Measurements from ENCODE around the gene ALG3.

The ALG3 gene

DNA sequence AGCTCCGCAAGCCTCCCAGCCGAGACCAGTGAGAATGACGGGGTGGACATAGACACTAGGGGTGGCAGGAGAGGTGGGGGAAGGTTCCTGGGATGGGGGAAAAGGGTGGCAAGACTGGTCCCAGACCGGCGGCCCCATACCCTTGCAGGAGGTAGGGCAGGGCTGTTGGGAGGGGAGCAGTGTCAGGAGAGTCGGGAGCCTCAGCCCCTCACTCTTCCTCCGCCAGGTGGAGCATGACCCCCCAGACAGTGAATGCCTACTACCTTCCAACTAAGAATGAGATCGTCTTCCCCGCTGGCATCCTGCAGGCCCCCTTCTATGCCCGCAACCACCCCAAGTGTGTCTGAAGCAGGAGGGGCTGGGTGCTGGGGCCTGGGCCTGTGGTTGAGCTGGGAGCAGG lies 41.6 kb upstream of the ALG3 start:
- DNase-seq: no peak
- TF ChIP-seq, protein P1, sequence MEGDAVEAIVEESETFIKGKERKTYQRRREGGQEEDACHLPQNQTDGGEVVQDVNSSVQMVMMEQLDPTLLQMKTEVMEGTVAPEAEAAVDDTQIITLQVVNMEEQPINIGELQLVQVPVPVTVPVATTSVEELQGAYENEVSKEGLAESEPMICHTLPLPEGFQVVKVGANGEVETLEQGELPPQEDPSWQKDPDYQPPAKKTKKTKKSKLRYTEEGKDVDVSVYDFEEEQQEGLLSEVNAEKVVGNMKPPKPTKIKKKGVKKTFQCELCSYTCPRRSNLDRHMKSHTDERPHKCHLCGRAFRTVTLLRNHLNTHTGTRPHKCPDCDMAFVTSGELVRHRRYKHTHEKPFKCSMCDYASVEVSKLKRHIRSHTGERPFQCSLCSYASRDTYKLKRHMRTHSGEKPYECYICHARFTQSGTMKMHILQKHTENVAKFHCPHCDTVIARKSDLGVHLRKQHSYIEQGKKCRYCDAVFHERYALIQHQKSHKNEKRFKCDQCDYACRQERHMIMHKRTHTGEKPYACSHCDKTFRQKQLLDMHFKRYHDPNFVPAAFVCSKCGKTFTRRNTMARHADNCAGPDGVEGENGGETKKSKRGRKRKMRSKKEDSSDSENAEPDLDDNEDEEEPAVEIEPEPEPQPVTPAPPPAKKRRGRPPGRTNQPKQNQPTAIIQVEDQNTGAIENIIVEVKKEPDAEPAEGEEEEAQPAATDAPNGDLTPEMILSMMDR (IDR thresholded peaks at IDR 0.05; ENCODE audit: low read depth, low read length, missing control alignments): no peak
- no peaks in the 10 kb centered on the region for H3K36me3 ChIP-seq (replicated peaks)
- H3K4me3 ChIP-seq (ENCODE audit: low read depth, low read length): no peak overlapping the region
- in situ Hi-C loops (cut with HindIII; ENCODE audit: low pct_ligation_motif_present, low sequenced_read_pairs): no loop called here
- H3K27ac ChIP-seq: no peak overlapping the region
- H3K27me3 ChIP-seq (replicated peaks): no peaks in the 10 kb centered on the region

DNA sequence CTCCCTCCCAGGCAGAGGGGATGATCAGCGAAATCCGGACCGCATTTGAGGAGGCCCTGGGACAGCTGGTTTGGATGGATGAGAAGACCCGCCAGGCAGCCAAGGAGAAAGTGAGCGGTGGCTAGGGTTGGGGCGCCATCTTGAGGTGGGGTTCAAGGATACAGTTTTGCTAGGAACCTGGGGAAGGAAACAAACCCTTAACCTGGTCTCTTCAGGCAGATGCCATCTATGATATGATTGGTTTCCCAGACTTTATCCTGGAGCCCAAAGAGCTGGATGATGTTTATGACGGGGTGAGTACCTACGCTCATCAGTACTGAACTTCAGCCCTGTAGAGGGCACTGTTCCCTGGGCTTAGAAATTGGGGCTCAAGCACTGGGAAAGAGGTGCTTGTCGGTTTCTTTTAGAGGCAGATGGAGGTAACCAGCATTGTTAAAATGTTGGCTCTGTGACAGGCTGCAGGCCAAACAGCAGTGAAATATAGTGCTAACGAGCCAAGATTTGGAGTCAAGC lies 40.7 kb upstream of the ALG3 start:
- Histone ChIP-seq H3K27me3 (replicated peaks) (no peaks in the 10 kb centered on the region), H3K27ac (no peak overlapping the region), H3K4me3 (ENCODE audit: low read depth, low read length) (no peak overlapping the region), H3K36me3 (replicated peaks) (no peaks in the 10 kb centered on the region)
- TF ChIP-seq, protein P1 (IDR thresholded peaks at IDR 0.05; ENCODE audit: low read depth, low read length, missing control alignments): peak; percentile 76
- in situ Hi-C loops (cut with HindIII; ENCODE audit: low pct_ligation_motif_present, low sequenced_read_pairs): no loop called here
- DNase-seq: peak; percentile 29

DNA sequence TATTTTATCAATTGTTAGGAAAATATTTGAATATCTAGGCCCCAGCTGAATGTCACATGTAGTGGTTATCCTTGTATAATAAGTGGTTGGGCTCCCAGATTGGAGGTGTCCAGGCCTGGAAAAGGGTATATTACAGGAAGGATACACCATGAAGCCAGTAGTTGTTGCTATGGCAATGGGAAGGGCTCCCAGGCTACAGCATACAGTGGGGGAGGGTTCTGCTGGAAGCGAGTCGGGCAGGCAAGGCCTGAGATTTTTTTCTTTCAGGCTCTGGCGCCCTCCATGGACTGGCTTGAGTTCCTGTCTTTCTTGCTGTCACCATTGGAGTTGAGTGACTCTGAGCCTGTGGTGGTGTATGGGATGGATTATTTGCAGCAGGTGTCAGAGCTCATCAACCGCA lies 35.9 kb upstream of the ALG3 start:
- TF ChIP-seq, protein P1 (IDR thresholded peaks at IDR 0.05; ENCODE audit: low read depth, low read length, missing control alignments): peak; percentile 69
- Histone ChIP-seq H3K27ac (no peak overlapping the region), H3K27me3 (replicated peaks) (no peaks in the 10 kb centered on the region), H3K4me3 (ENCODE audit: low read depth, low read length) (no peak overlapping the region), H3K36me3 (replicated peaks) (no peaks in the 10 kb centered on the region)
- in situ Hi-C loops (cut with HindIII; ENCODE audit: low pct_ligation_motif_present, low sequenced_read_pairs): no loop called here
- DNase-seq: peak; percentile 84

DNA sequence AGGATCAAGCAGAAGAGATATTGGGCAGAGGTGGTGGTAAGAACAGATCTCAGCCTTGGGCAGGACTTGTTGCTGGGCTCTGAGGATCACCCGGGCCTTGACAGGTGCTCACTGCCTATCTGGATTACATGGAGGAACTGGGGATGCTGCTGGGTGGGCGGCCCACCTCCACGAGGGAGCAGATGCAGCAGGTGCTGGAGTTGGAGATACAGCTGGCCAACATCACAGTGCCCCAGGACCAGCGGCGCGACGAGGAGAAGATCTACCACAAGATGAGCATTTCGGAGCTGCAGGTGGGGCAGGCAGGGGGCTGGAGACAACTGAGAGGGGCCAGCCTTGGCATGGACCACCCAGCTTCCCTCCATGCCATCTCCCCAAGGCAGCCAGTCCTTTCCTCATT lies 34.9 kb upstream of the ALG3 start:
- no peaks in the 10 kb centered on the region for H3K36me3 ChIP-seq (replicated peaks)
- no peak overlapping the region for H3K27ac ChIP-seq
- in situ Hi-C loops (cut with HindIII; ENCODE audit: low pct_ligation_motif_present, low sequenced_read_pairs): no loop called here
- no peak for DNase-seq
- no peaks in the 10 kb centered on the region for H3K27me3 ChIP-seq (replicated peaks)
- H3K4me3 ChIP-seq (ENCODE audit: low read depth, low read length): no peak overlapping the region
- TF ChIP-seq, protein P1 (IDR thresholded peaks at IDR 0.05; ENCODE audit: low read depth, low read length, missing control alignments): no peak

DNA sequence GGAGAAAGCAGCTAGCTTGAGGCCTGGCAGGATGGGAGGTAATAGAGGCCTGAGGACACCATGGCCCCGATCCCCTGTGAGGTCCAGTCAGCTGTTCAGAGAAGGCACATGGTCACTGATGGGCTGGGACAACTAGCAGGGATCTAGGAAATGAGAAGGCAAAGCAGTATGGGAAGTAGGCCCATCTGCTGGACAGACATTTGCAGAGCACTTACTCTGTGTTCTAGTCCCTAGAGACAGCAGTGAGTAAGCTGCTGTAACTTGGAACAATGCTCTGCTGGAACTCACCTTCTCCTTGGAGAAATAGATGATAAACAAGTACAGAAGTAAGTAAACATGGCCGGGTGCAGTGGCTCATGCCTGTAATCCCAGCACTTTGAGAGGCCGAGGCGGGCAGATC lies 34.2 kb upstream of the ALG3 start:
- Histone ChIP-seq H3K4me3 (ENCODE audit: low read depth, low read length) (no peak overlapping the region), H3K36me3 (replicated peaks) (no peaks in the 10 kb centered on the region), H3K27me3 (replicated peaks) (no peaks in the 10 kb centered on the region), H3K27ac (no peak overlapping the region)
- DNase-seq: no peak
- TF ChIP-seq, protein P1 (IDR thresholded peaks at IDR 0.05; ENCODE audit: low read depth, low read length, missing control alignments): no peak
- in situ Hi-C loops (cut with HindIII; ENCODE audit: low pct_ligation_motif_present, low sequenced_read_pairs): no loop called here

DNA sequence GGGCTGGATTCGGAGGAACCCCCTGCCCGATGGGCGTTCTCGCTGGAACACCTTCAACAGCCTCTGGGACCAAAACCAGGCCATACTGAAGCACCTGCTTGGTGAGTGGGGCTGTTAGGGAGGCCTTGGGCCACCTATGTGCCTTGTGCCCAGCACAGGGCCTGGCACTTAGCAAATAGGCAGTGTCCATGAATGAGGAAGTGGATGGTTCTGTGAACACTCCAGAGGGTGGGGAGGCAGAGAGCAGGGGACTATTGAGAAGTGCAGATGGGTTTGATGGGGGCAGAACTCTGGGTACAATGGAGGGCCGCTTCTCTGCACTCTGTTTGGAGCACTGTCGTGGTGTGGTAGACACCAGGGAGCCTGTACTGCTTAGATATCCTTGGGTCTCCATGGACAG lies 28.6 kb upstream of the ALG3 start:
- H3K36me3 ChIP-seq (replicated peaks): no peaks in the 10 kb centered on the region
- no peak overlapping the region for H3K27ac ChIP-seq
- H3K27me3 ChIP-seq (replicated peaks): peaks cover 21% of the 10 kb centered on the region
- TF ChIP-seq, protein P1 (IDR thresholded peaks at IDR 0.05; ENCODE audit: low read depth, low read length, missing control alignments): no peak
- no peak for DNase-seq
- H3K4me3 ChIP-seq (ENCODE audit: low read depth, low read length): no peak overlapping the region
- in situ Hi-C loops (cut with HindIII; ENCODE audit: low pct_ligation_motif_present, low sequenced_read_pairs): no loop called here
